GM13977 (cell line): ENCODE results near the gene PRSS33.

Experiments
- DNase-seq: peaks from one replicate; pipeline ENCODE4 v3.0.0; 2012; ENCODE audit warnings: low spot score
- in situ Hi-C: fragments of 300-500 bp; cut with MboI; formaldehyde crosslinking; loops from one replicate; pipeline ENCODE4 v1.12.0; 2022; ENCODE audit warnings: low sequenced_read_pairs, low pct_unique_long_range_greater_than_20kb, mixed read lengths, inconsistent platforms; ENCODE audit not compliant: unreplicated experiment
- TF ChIP-seq, protein P1 (sequence below): IDR thresholded peaks from 2 replicates; pipeline ENCODE4 v1.5.1; 2012; ENCODE audit warnings: mild to moderate bottlenecking, control low read depth; ENCODE audit not compliant: insufficient read depth; ENCODE audit errors: extremely low read depth, missing control alignments

Gene PRSS33

DNA sequence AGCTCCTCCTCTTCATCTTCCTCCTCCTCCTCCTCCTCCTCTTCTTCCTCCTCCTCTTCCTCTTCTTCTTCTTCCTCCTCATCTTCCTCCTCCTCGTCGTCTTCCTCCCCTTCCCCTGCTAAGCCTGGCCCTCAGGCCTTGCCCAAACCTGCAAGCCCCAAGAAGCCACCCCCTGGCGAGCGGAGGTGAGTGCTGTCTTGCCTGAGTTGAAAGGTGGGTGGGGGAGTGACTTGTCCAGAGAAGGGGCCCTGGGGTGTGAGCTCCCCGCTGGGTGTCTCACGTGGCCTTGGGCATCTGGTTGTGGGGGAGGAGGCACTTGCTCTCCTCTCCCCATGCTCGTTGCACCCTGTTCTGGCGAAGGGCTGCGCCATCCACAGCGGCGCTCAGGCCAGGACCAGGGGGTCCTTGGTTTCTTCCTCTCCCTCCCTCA, 18.2 kb downstream of the PRSS33 start:
- in situ Hi-C loops = no loop called here
- DNase-seq = no peak
- TF ChIP-seq, protein P1, sequence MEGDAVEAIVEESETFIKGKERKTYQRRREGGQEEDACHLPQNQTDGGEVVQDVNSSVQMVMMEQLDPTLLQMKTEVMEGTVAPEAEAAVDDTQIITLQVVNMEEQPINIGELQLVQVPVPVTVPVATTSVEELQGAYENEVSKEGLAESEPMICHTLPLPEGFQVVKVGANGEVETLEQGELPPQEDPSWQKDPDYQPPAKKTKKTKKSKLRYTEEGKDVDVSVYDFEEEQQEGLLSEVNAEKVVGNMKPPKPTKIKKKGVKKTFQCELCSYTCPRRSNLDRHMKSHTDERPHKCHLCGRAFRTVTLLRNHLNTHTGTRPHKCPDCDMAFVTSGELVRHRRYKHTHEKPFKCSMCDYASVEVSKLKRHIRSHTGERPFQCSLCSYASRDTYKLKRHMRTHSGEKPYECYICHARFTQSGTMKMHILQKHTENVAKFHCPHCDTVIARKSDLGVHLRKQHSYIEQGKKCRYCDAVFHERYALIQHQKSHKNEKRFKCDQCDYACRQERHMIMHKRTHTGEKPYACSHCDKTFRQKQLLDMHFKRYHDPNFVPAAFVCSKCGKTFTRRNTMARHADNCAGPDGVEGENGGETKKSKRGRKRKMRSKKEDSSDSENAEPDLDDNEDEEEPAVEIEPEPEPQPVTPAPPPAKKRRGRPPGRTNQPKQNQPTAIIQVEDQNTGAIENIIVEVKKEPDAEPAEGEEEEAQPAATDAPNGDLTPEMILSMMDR = no peak

DNA sequence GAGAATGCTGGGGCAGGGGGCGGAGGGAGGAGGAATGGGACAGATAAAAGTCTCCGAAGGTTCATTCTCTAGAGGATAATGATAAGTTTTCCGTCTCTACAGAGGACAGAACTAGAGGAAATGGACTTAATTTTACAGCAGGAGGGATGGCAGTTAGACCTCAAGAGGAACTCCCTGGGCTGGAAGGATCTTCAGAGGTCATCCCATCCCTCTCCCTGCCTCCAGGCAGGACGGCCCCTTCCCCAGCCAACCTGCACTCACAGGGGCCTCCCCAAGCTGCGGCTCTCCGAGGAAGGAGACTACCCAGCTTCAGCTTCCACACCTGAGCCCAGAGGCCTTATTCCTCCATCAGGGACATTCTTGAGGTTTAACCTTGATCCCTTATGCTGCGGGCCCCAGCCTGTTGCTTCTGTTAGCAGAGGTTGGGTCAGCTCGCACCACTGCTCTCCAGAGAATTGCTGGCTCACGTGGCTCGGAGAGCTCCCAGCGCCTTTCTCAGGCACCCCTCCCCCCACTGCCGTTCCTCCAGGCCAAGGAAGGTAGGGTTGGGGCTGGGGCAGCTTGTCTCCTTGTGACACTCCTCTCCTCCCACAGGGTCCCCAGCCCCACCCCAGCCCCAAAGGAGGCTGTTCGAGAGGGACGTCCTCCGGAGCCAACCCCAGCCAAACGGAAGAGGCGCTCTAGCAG, 18.8 kb downstream of the PRSS33 start:
- in situ Hi-C loops = no loop called here
- DNase-seq = no peak
- TF ChIP-seq, protein P1 = no peak

DNA sequence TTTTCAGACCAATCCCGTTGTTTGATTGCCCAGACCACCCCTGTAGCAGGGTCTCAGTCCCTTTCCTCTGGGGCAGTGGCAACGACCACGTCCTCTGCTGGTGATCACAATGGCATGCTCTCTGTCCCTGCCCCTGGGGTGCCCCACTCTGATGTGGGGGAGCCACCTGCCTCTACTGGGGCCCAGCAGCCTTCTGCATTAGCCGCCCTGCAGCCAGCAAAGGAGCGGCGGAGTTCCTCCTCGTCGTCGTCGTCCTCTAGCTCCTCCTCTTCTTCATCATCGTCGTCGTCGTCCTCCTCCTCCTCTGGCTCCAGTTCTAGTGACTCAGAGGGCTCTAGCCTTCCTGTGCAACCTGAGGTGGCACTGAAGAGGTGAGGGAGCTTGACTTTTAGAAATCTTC, 19.5 kb downstream of the PRSS33 start:
- no peak for DNase-seq
- in situ Hi-C loops = no loop called here
- TF ChIP-seq, protein P1 = no peak

DNA sequence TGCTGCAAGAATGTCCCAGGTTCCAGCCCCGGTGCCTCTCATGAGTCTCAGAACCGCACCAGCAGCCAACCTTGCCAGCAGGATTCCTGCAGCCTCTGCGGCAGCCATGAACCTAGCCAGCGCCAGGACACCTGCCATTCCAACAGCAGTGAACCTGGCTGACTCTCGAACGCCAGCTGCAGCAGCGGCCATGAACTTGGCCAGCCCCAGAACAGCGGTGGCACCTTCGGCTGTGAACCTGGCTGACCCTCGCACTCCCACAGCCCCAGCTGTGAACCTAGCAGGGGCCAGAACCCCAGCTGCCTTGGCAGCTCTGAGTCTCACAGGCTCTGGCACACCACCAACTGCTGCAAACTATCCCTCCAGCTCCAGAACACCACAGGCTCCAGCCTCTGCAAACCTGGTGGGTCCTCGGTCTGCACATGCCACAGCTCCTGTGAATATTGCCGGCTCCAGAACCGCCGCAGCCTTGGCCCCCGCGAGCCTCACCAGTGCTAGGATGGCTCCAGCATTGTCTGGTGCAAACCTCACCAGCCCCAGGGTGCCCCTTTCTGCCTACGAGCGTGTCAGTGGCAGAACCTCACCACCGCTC, 20.1 kb downstream of the PRSS33 start:
- in situ Hi-C loops = no loop called here
- TF ChIP-seq, protein P1 = no peak
- no peak for DNase-seq

DNA sequence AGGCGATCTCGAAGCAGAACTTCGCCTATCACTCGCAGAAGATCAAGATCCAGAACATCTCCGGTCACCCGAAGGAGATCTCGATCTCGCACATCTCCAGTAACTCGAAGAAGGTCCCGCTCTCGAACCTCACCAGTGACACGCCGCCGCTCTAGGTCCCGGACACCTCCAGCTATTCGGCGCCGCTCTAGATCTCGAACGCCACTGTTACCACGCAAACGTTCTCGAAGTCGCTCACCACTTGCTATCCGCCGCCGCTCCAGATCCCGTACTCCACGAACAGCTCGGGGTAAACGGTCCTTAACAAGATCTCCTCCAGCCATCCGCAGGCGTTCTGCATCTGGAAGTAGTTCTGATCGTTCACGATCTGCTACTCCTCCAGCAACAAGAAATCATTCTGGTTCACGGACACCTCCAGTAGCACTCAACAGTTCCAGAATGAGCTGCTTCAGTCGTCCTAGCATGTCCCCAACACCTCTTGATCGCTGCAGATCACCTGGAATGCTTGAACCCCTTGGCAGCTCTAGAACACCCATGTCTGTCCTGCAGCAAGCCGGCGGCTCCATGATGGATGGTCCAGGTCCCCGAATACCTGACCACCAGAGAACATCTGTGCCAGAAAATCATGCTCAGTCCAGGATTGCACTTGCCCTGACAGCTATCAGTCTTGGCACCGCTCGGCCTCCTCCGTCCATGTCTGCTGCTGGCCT, 20.8 kb downstream of the PRSS33 start:
- in situ Hi-C loops = no loop called here
- no peak for DNase-seq
- TF ChIP-seq, protein P1 = no peak

DNA sequence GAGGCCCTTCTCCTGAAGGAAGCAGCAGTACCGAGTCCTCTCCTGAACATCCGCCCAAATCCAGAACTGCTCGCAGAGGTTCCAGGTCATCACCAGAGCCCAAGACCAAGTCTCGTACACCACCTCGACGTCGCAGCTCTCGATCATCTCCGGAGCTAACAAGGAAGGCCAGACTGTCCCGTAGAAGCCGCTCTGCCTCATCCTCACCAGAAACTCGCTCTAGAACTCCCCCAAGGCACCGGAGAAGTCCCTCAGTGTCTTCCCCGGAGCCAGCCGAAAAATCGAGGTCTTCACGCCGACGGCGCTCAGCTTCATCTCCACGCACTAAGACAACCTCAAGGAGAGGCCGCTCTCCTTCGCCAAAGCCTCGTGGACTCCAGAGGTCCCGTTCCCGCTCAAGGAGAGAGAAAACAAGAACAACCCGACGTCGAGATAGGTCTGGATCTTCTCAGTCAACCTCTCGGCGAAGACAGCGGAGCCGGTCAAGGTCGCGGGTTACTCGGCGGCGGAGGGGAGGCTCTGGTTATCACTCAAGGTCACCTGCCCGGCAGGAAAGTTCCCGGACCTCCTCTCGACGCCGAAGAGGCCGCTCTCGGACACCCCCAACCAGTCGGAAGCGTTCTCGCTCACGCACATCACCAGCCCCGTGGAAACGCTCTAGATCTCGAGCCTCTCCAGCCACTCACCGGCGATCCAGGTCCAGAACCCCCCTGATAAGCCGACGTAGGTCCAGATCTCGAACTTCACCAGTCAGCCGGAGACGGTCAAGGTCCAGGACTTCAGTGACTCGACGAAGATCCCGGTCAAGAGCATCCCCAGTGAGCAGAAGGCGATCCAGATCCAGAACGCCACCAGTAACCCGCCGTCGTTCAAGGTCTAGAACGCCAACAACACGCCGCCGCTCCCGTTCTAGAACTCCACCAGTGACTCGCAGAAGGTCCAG, 21.6 kb downstream of the PRSS33 start:
- no peak for DNase-seq
- TF ChIP-seq, protein P1 = no peak
- in situ Hi-C loops = no loop called here
